B cell (primary cell): ENCODE results near the gene NSRP1. TPM values are rescaled to one million over a fixed set of nuclear protein-coding genes. Genes with fewer than 3 reads are reported as not detected.

Experiments
- ATAC-seq: fragments of 200-7000 bp; cut with Tn5 transposase; one replicate; pipeline ENCODE4 v1.10.0; 2021; ENCODE audit warnings: low read depth, mild to moderate bottlenecking, moderate number of reproducible peaks, moderate library complexity
- CTCF ChIA-PET: fragments of 350-600 bp; sonication (Branson Sonifier 250); formaldehyde crosslinking; loops from one replicate; lab custom pipeline; 2021; ENCODE audit warnings: antibody characterized with exemption, inconsistent platforms; lab: Charles Lee
- POLR2A ChIA-PET: fragments of 350-600 bp; sonication (Branson Sonifier 250); formaldehyde crosslinking; loops from one replicate; lab custom pipeline; 2021; ENCODE audit warnings: antibody characterized with exemption; lab: Charles Lee
- DNase-seq: peaks from one replicate; pipeline ENCODE4 v3.0.0; 2013
- H2AFZ ChIP-seq: 2 replicates; pipeline ENCODE4 v1.6.1; 2012; ENCODE audit warnings: mild to moderate bottlenecking, low read depth, low read length; ENCODE audit not compliant: insufficient read depth, poor library complexity, severe bottlenecking
- H3K27ac ChIP-seq, 2 donors: 1 replicate in 1 of 2; 2 replicates in 1 of 2; pipeline ENCODE4 v1.5.1; 2012 to 2013; ENCODE audit warnings: low read length in 2 of 2, mild to moderate bottlenecking in 2 of 2, moderate library complexity in 1 of 2
- H3K27me3 ChIP-seq, 4 experiments: fragments of 200-600 bp in 1 of 4; sonication (generic) in 1 of 4; replicated peaks in 1 of 4; 1 replicate in 2 of 4; 2 replicates in 2 of 4; pipeline versions ENCODE4 v1.6.1 to v1.7.0; 2013 to 2016; ENCODE audit warnings: low read length in 3 of 4, mild to moderate bottlenecking in 2 of 4, mixed read lengths in 1 of 4, moderate library complexity in 1 of 4; ENCODE audit not compliant: insufficient read depth in 4 of 4, control insufficient read depth in 3 of 4; ENCODE audit errors: control extremely low read depth in 1 of 4
- H3K36me3 ChIP-seq, 2 experiments: replicated peaks in 1 of 2; 1 replicate in 1 of 2; 2 replicates in 1 of 2; pipeline versions ENCODE4 v1.6.1 to v1.7.1; 2013; ENCODE audit warnings: low read length in 1 of 2; ENCODE audit not compliant: insufficient read depth in 2 of 2, control insufficient read depth in 1 of 2; ENCODE audit errors: control extremely low read depth in 1 of 2, extremely low read depth in 1 of 2
- H3K4me1 ChIP-seq, 2 donors: fragments of 200-600 bp in 1 of 2; sonication (generic) in 1 of 2; 1 replicate in 1 of 2; 2 replicates in 1 of 2; pipeline versions ENCODE4 v1.5.1 to v1.6.1; 2013 to 2017; ENCODE audit warnings: low read length in 2 of 2; ENCODE audit not compliant: control insufficient read depth in 2 of 2, insufficient read depth in 2 of 2
- H3K4me2 ChIP-seq: replicated peaks from 2 replicates; pipeline ENCODE3; 2012; ENCODE audit warnings: mild to moderate bottlenecking, low read depth, low read length; ENCODE audit not compliant: poor library complexity, severe bottlenecking
- H3K4me3 ChIP-seq, 5 experiments: fragments of 200-600 bp in 1 of 5; sonication (generic) in 1 of 5; 1 replicate in 3 of 5; 2 replicates in 2 of 5; pipeline versions ENCODE4 v1.5.1 to v1.7.0; 2011 to 2016; ENCODE audit warnings: low read length in 4 of 5, mild to moderate bottlenecking in 4 of 5, low read depth in 2 of 5, control low read depth in 1 of 5, moderate library complexity in 1 of 5; ENCODE audit not compliant: insufficient read depth in 1 of 5; ENCODE audit errors: control extremely low read depth in 1 of 5, extremely low read depth in 1 of 5
- H3K79me2 ChIP-seq: fragments of 200-600 bp; sonication (generic); one replicate; pipeline ENCODE4 v1.6.0; 2016; ENCODE audit warnings: low read length; ENCODE audit not compliant: control insufficient read depth, insufficient read depth
- H3K9ac ChIP-seq: fragments of 200-600 bp; sonication (generic); 2 replicates; pipeline ENCODE4 v1.6.1; 2017; ENCODE audit warnings: mild to moderate bottlenecking, low read length, moderate library complexity
- H3K9me3 ChIP-seq, 3 donors: one replicate each; pipeline versions ENCODE4 v1.6.1 to v1.7.1; 2013; ENCODE audit warnings: low read length in 2 of 3; ENCODE audit not compliant: control insufficient read depth in 2 of 3, insufficient read depth in 1 of 3; ENCODE audit errors: control extremely low read depth in 1 of 3
- H4K20me1 ChIP-seq: 2 replicates; pipeline ENCODE4 v1.6.0; 2012; ENCODE audit warnings: mild to moderate bottlenecking, low read length; ENCODE audit not compliant: insufficient read depth, control insufficient read depth, poor library complexity, severe bottlenecking
- H3K27ac Mint-ChIP-seq: one replicate; pipeline ENCODE4 v1.8.0; 2021; ENCODE audit warnings: mixed read lengths
- H3K27me3 Mint-ChIP-seq: one replicate; pipeline ENCODE4 v1.8.0; 2021; ENCODE audit warnings: mixed read lengths
- H3K4me1 Mint-ChIP-seq: one replicate; pipeline ENCODE4 v1.8.0; 2021; ENCODE audit warnings: mixed read lengths
- H3K4me3 Mint-ChIP-seq: one replicate; pipeline ENCODE4 v1.8.0; 2021; ENCODE audit warnings: mixed read lengths
- H3K9me3 Mint-ChIP-seq: one replicate; pipeline ENCODE4 v1.8.0; 2022; ENCODE audit warnings: mixed read lengths; ENCODE audit not compliant: insufficient read depth
- CTCF ChIP-seq: fragments of 200-600 bp; IDR thresholded peaks from one replicate; pipeline ENCODE4 v1.8.0; 2022; ENCODE audit warnings: antibody characterized with exemption, mild to moderate bottlenecking
- EZH2 ChIP-seq: IDR thresholded peaks from 2 replicates; pipeline ENCODE4 v1.6.1; 2012; ENCODE audit warnings: borderline replicate concordance, low read depth, mild to moderate bottlenecking, moderate library complexity, low read length; ENCODE audit not compliant: insufficient read depth, poor library complexity, severe bottlenecking
- WGBS: methylation state at CpG from one replicate; pipeline ENCODE4 v1.1.5; 2013; ENCODE audit warnings: missing lambda C conversion rate; ENCODE audit not compliant: insufficient coverage; 5-methylcytosine and 5-hydroxymethylcytosine counted together
- intact Hi-C: fragments of 100-400 bp; cut with micrococcal nuclease; formaldehyde crosslinking; loops from one replicate; pipeline ENCODE4 v1.10.0; 2022
- polyA plus RNA-seq: library from polyadenylated mRNA; depleted of rRNA; stranded (reverse); fragments of >200 nt; gene quantifications from 2 replicates; pipeline ENCODE4 v1.2.3, GENCODE V29; 2012
- total RNA-seq, 2 donors: library from RNA; stranded (reverse); fragments of 120-200 nt in 1 of 2; gene quantifications; 1 replicate in 1 of 2; 2 replicates in 1 of 2; pipeline versions ENCODE4 v1.2.3 to v1.2.4, GENCODE V29; 2013 to 2022

The NSRP1 gene
- total and polyA plus RNA-seq, 2 donors (not counting 1 experiment from before 2014, with no cell fraction given): 11.2 to 46.2 TPM

- TF ChIP-seq EZH2: no peak
- TF ChIP-seq CTCF: no peak
- Mint-ChIP-seq H3K4me3 (no peak overlapping the region), H3K9me3 (no peaks in the 10 kb centered on the region), H3K27ac (no peak overlapping the region), H3K27me3 (no peaks in the 10 kb centered on the region), H3K4me1 (no peaks in the 10 kb centered on the region)
- Histone ChIP-seq H4K20me1 (no peaks in the 10 kb centered on the region), H3K9ac (no peak overlapping the region), H3K4me2 (no peak overlapping the region), H2AFZ (no peak overlapping the region), H3K9me3 (no peaks in the 10 kb centered on the region), H3K27me3 (no peaks in the 10 kb centered on the region), H3K36me3 (peaks cover 0 to 48% of the 10 kb centered on the region in 2 experiments), H3K4me3 (no peak overlapping the region), H3K4me1 (no peaks in the 10 kb centered on the region), H3K79me2 (no peaks in the 10 kb centered on the region), H3K27ac (no peak overlapping the region)
- ATAC-seq (no peak), DNase-seq (no peak)
- CTCF ChIA-PET: no interaction called here
- intact Hi-C loops: no loop called here
- WGBS: 91% methylated on average over 5 of the region's 5 CpGs
- POLR2A ChIA-PET: no interaction called here
Measured at GRCh38 chr17:30176855-30177254, 60.2 kb downstream of the NSRP1 start.

GRCh38 chr17:30186761-30187160 is 70.1 kb downstream of the NSRP1 start:
- no CpG with 5 or more reads among the region's 1 CpG for WGBS
- no peak overlapping the region for H3K27ac Mint-ChIP-seq
- POLR2A ChIA-PET: no interaction called here

More at GRCh38 chr17:30186761-30187160, 70.1 kb downstream of the NSRP1 start:
- peaks cover 3 to 36% of the 10 kb centered on the region in 2 experiments for H3K36me3 ChIP-seq
- H3K4me3 Mint-ChIP-seq: no peak overlapping the region
- H3K9me3 Mint-ChIP-seq: no peaks in the 10 kb centered on the region
- no peak overlapping the region for H3K27ac ChIP-seq
- H3K4me1 ChIP-seq: no peaks in the 10 kb centered on the region
- intact Hi-C loops: no loop called here
- H3K9me3 ChIP-seq: no peaks in the 10 kb centered on the region
- H2AFZ ChIP-seq: no peak overlapping the region
- H3K27me3 Mint-ChIP-seq: no peaks in the 10 kb centered on the region
- no peak overlapping the region for H3K9ac ChIP-seq
- H3K4me3 ChIP-seq: no peak overlapping the region
- no peak overlapping the region for H3K4me2 ChIP-seq
- no peaks in the 10 kb centered on the region for H3K27me3 ChIP-seq
- DNase-seq: no peak
- no peak for TF ChIP-seq CTCF
- no peak for TF ChIP-seq EZH2
- no peaks in the 10 kb centered on the region for H3K4me1 Mint-ChIP-seq
- no peaks in the 10 kb centered on the region for H3K79me2 ChIP-seq
- ATAC-seq: no peak
- H4K20me1 ChIP-seq: no peaks in the 10 kb centered on the region
- CTCF ChIA-PET: no interaction called here
